SK-N-SH (cell line): ENCODE data around the gene CAND1. TPM values are rescaled to one million over a fixed set of nuclear protein-coding genes. Genes with fewer than 3 reads are reported as not detected.

Experiments
- CTCF ChIA-PET: fragments of 300-600, 350-600 bp; formaldehyde crosslinking; extraction: SDS; loops from one replicate; lab custom pipeline; 2021; lab: Yijun Ruan, JAX
- POLR2A ChIA-PET: fragments of 350-600 bp; sonication (Branson Sonifier 250); formaldehyde crosslinking; extraction: SDS; loops from one replicate; lab custom pipeline; 2020; ENCODE audit warnings: antibody characterized with exemption, inconsistent platforms; lab: Yijun Ruan, JAX
- DNase-seq: peaks from one replicate; pipeline ENCODE4 v3.0.0; 2012
- H2AFZ ChIP-seq: fragments of 200-600 bp; sonication (generic); 2 replicates; pipeline ENCODE4 v1.8.1; 2016; ENCODE audit warnings: antibody characterized with exemption, mild to moderate bottlenecking, low read depth
- H3F3A ChIP-seq: fragments of 200-600 bp; sonication (generic); replicated peaks from 2 replicates; pipeline ENCODE3; 2016; ENCODE audit warnings: antibody characterized with exemption, mild to moderate bottlenecking; ENCODE audit not compliant: insufficient read depth
- H3K27ac ChIP-seq, 2 experiments: fragments of 200-500 bp in 1 of 2; fragments of 200-600 bp in 1 of 2; sonication (Bioruptor generic) in 1 of 2; sonication (generic), shearing (Covaris generic) in 1 of 2; 2 replicates each; pipeline versions ENCODE4 v1.5.1 to v1.6.1; 2014 to 2016; ENCODE audit warnings: low read depth in 2 of 2, inconsistent platforms in 1 of 2, low read length in 1 of 2, mild to moderate bottlenecking in 1 of 2, mixed read lengths in 1 of 2
- H3K27me3 ChIP-seq: fragments of 200-600 bp; sonication (generic), shearing (Covaris generic); 2 replicates; pipeline ENCODE4 v1.6.1; 2016; ENCODE audit warnings: mixed run types; ENCODE audit not compliant: insufficient read depth
- H3K36me3 ChIP-seq, 2 experiments: fragments of 200-500 bp in 1 of 2; fragments of 200-600 bp in 1 of 2; sonication (Bioruptor generic) in 1 of 2; sonication (generic) in 1 of 2; replicated peaks in 1 of 2; 2 replicates each; pipeline versions ENCODE3 to v1.5.1; 2014 to 2016; ENCODE audit warnings: low read length in 1 of 2, mild to moderate bottlenecking in 1 of 2; ENCODE audit not compliant: insufficient read depth in 2 of 2, control insufficient read depth in 1 of 2
- H3K4me1 ChIP-seq, 2 experiments: fragments of 200-500 bp in 1 of 2; fragments of 200-600 bp in 1 of 2; sonication (Bioruptor generic) in 1 of 2; sonication (generic), shearing (Covaris generic) in 1 of 2; 2 replicates each; pipeline versions ENCODE4 v1.5.1 to v1.6.1; 2014 to 2016; ENCODE audit warnings: low read depth in 1 of 2, low read length in 1 of 2, mixed run types in 1 of 2; ENCODE audit not compliant: insufficient read depth in 2 of 2, control insufficient read depth in 1 of 2
- H3K4me2 ChIP-seq: fragments of 200-600 bp; sonication (generic), shearing (Covaris generic); 2 replicates; pipeline ENCODE4 v1.6.1; 2017; ENCODE audit warnings: mixed run types
- H3K4me3 ChIP-seq, 2 experiments: fragments of 200-500 bp in 1 of 2; fragments of 200-600 bp in 1 of 2; sonication (Bioruptor generic) in 1 of 2; sonication (generic), shearing (Covaris generic) in 1 of 2; 2 replicates each; pipeline versions ENCODE4 v1.5.1 to v1.8.1; 2014 to 2016; ENCODE audit warnings: low read depth in 2 of 2, inconsistent platforms in 1 of 2, low read length in 1 of 2, mild to moderate bottlenecking in 1 of 2, mixed read lengths in 1 of 2, moderate library complexity in 1 of 2
- H3K79me2 ChIP-seq: fragments of 200-600 bp; sonication (generic); 2 replicates; pipeline ENCODE4 v1.8.1; 2017; ENCODE audit warnings: mild to moderate bottlenecking; ENCODE audit not compliant: insufficient read depth
- H3K9ac ChIP-seq: fragments of 200-600 bp; sonication (generic); 2 replicates; pipeline ENCODE4 v1.6.1; 2017; ENCODE audit warnings: mixed run types
- H3K9me2 ChIP-seq: fragments of 200-600 bp; sonication (generic); 2 replicates; pipeline ENCODE4 v1.6.1; 2017; ENCODE audit warnings: mixed run types
- H3K9me3 ChIP-seq: fragments of 200-600 bp; sonication (generic); 2 replicates; pipeline ENCODE4 v1.6.1; 2017; ENCODE audit warnings: mixed run types, mild to moderate bottlenecking, moderate library complexity
- H4K20me1 ChIP-seq: fragments of 200-600 bp; sonication (generic); 2 replicates; pipeline ENCODE4 v1.6.1; 2017; ENCODE audit warnings: mild to moderate bottlenecking, mixed run types; ENCODE audit not compliant: insufficient read depth
- CTCF ChIP-seq: fragments of 200-600 bp; sonication (generic); IDR thresholded peaks from 2 replicates; pipeline ENCODE4 v1.6.1; 2017; ENCODE audit warnings: antibody characterized with exemption, mild to moderate bottlenecking, moderate library complexity
- ELF1 ChIP-seq: IDR thresholded peaks from 2 replicates; pipeline ENCODE4 v1.4.0; 2012
- EP300 ChIP-seq, 2 experiments: IDR thresholded peaks; 2 replicates each; pipeline versions ENCODE4 v1.4.0 to v1.6.1; 2012; ENCODE audit warnings: borderline replicate concordance in 1 of 2, low read depth in 1 of 2, low read length in 1 of 2
- FOSL2 ChIP-seq: IDR thresholded peaks from 2 replicates; pipeline ENCODE4 v1.4.0; 2012; ENCODE audit warnings: low read depth, mild to moderate bottlenecking, moderate library complexity, borderline replicate concordance
- GABPA ChIP-seq: IDR thresholded peaks from 2 replicates; pipeline ENCODE4 v1.4.0; 2012; ENCODE audit warnings: low read depth, mild to moderate bottlenecking
- IRF3 ChIP-seq: fragments of 150-350 bp; IDR thresholded peaks from 2 replicates; pipeline ENCODE4 v1.6.1; 2016; ENCODE audit warnings: mild to moderate bottlenecking, low read depth, low read length
- MEF2A ChIP-seq: IDR thresholded peaks from 2 replicates; pipeline ENCODE4 v1.4.0; 2012; ENCODE audit warnings: low read depth, borderline replicate concordance
- MXI1 ChIP-seq: IDR thresholded peaks from 2 replicates; pipeline ENCODE4 v1.6.1; 2012; ENCODE audit warnings: mild to moderate bottlenecking, low read depth, low read length, improper control_type of control experiment
- NFIC ChIP-seq: IDR thresholded peaks from 2 replicates; pipeline ENCODE4 v1.4.0; 2012; ENCODE audit warnings: borderline replicate concordance
- NRF1 ChIP-seq: IDR thresholded peaks from 2 replicates; pipeline ENCODE4 v1.6.1; 2012; ENCODE audit warnings: low read depth, mild to moderate bottlenecking, low read length
- POLR2AphosphoS5 ChIP-seq: IDR thresholded peaks from 2 replicates; pipeline ENCODE4 v1.6.1; 2012; ENCODE audit warnings: low read depth, low read length
- RAD21 ChIP-seq: IDR thresholded peaks from 2 replicates; pipeline ENCODE4 v1.6.1; 2012; ENCODE audit warnings: mild to moderate bottlenecking, low read length
- REST ChIP-seq: IDR thresholded peaks from 2 replicates; pipeline ENCODE4 v1.6.1; 2012; ENCODE audit warnings: mild to moderate bottlenecking, low read depth, low read length, moderate library complexity
- RFX5 ChIP-seq: IDR thresholded peaks from 2 replicates; pipeline ENCODE4 v1.6.1; 2012; ENCODE audit warnings: mild to moderate bottlenecking, improper control_type of control experiment, low read length
- SIN3A ChIP-seq: IDR thresholded peaks from 2 replicates; pipeline ENCODE4 v1.6.1; 2012; ENCODE audit warnings: low read depth, mild to moderate bottlenecking, low read length, moderate library complexity, borderline replicate concordance
- SMC3 ChIP-seq: IDR thresholded peaks from 2 replicates; pipeline ENCODE4 v1.6.1; 2012; ENCODE audit warnings: low read depth, low read length, improper control_type of control experiment
- TAF1 ChIP-seq: IDR thresholded peaks from 2 replicates; pipeline ENCODE4 v1.6.1; 2012; ENCODE audit warnings: low read depth, mild to moderate bottlenecking, low read length, moderate library complexity, borderline replicate concordance
- TCF12 ChIP-seq: IDR thresholded peaks from 2 replicates; pipeline ENCODE4 v1.4.0; 2012
- YY1 ChIP-seq: IDR thresholded peaks from 2 replicates; pipeline ENCODE4 v1.4.0; 2012; ENCODE audit warnings: low read depth, mild to moderate bottlenecking
- WGBS: methylation state at CpG from one replicate; pipeline ENCODE4 v1.1.6; 2017; ENCODE audit warnings: low lambda C conversion rate; 5-methylcytosine and 5-hydroxymethylcytosine counted together
- polyA plus RNA-seq, 3 experiments: library from polyadenylated mRNA; depleted of rRNA; stranded (reverse); fragments of >200 nt; gene quantifications; 2 replicates each; pipeline ENCODE4 v1.2.3, GENCODE V29; 2012

CAND1 gene
- polyA plus RNA-seq, 1 of the 3 experiments (the other 2 are of a cell fraction): 17.4 TPM

GRCh38 chr12:67275380-67275913 lies 6.3 kb downstream of the CAND1 start:
- Histone ChIP-seq H3F3A (peaks cover 10% of the 10 kb centered on the region), H3K9ac (no peak overlapping the region), H3K9me3 (no peaks in the 10 kb centered on the region), H3K36me3 (peaks cover 8 to 12% of the 10 kb centered on the region in 2 experiments), H3K4me3 (no peak overlapping the region), H4K20me1 (peaks cover 100% of the 10 kb centered on the region), H3K9me2 (no peaks in the 10 kb centered on the region), H3K27ac (no peak overlapping the region), H3K27me3 (no peaks in the 10 kb centered on the region), H3K4me2 (0 out of 2 replicates have a peak overlapping the region, but pooled peaks have one; percentile 1), H3K79me2 (peaks cover 100% of the 10 kb centered on the region), H3K4me1 (peaks cover 8 to 28% of the 10 kb centered on the region in 2 experiments; a peak in 3 of 4 replicates), H2AFZ (no peak overlapping the region)
- ChIA-PET POLR2A (no interaction called here), CTCF (no interaction called here)
- WGBS: 80% methylated on average over 6 of the region's 6 CpGs
- DNase-seq: no peak
- TF ChIP-seq NRF1 (no peak), NFIC (no peak), REST (no peak), SIN3A (no peak), RAD21 (no peak), TCF12 (no peak), CTCF (no peak), YY1 (no peak), EP300 (IDR thresholded peaks at IDR 0.05; ENCODE audit: borderline replicate concordance in 1 of 2, low read depth in 1 of 2, low read length in 1 of 2) (no peak)

GRCh38 chr12:67276421-67276820 lies 7.3 kb downstream of the CAND1 start:
- Histone ChIP-seq H3K9me3 (no peaks in the 10 kb centered on the region), H3K36me3 (peaks cover 8 to 12% of the 10 kb centered on the region in 2 experiments), H3K27ac (no peak overlapping the region), H3K4me1 (peaks cover 4 to 28% of the 10 kb centered on the region in 2 experiments; a peak in 2 of 4 replicates), H4K20me1 (peaks cover 99% of the 10 kb centered on the region), H3K27me3 (no peaks in the 10 kb centered on the region), H3K9ac (no peak overlapping the region), H3F3A (peaks cover 3% of the 10 kb centered on the region), H3K79me2 (peaks cover 100% of the 10 kb centered on the region), H3K9me2 (no peaks in the 10 kb centered on the region), H2AFZ (no peak overlapping the region), H3K4me3 (no peak overlapping the region), H3K4me2 (no peak overlapping the region)
- 78% methylated on average over 3 of the region's 3 CpGs for WGBS
- POLR2A ChIA-PET: no interaction called here
- CTCF ChIA-PET: interaction anchor here (1.5 kb wide), 1 partner anchor 23 kb away, joined by 3 read pairs; no protein-coding TSS in a partner anchor
- DNase-seq: no peak
- TF ChIP-seq POLR2AphosphoS5 (no peak), SMC3 (no peak), TAF1 (no peak), MEF2A (no peak), REST (no peak), MXI1 (no peak), ELF1 (no peak), IRF3 (no peak), GABPA (no peak), TCF12 (no peak), FOSL2 (no peak), RFX5 (no peak)
